GM21737 (cell line): ENCODE results near the gene TSEN34.
"Not testable (repeated sequence)": the region's sequence is repeated elsewhere in the genome, so short reads cannot be mapped to it uniquely, and the experiment has no call there.

Experiments used
- ATAC-seq: cut with Tn5 transposase; IDR thresholded peaks from one replicate; pipeline ENCODE4 v1.9.1; 2021; ENCODE audit warnings: mild to moderate bottlenecking, moderate library complexity; ENCODE audit not compliant: unreplicated experiment

Gene TSEN34

GRCh38 chr19:54183431-54183830 is 7.7 kb upstream of the TSEN34 start:
- no peak for ATAC-seq

- no peak for ATAC-seq
Measured at GRCh38 chr19:54186351-54186750, 4.8 kb upstream of the TSEN34 start.

GRCh38 chr19:54186934-54187381 is 4.2 kb upstream of the TSEN34 start:
- no peak for ATAC-seq

GRCh38 chr19:54188215-54188871 is 2.8 kb upstream of the TSEN34 start:
- ATAC-seq, result no peak

GRCh38 chr19:54189145-54189734 is 1.9 kb upstream of the TSEN34 start, which contains the start of gene MBOAT7:
MBOAT7 (minus strand) TSS chr19:54189580; CDS start chr19:54188508, 1,072 bp downstream.
- ATAC-seq, result peak; percentile 17

- peak; percentile 45 for ATAC-seq
Measured at GRCh38 chr19:54189735-54190502, 1.2 kb upstream of the TSEN34 start.

- peak; percentile 42 for ATAC-seq
Measured at GRCh38 chr19:54190503-54191010, 551 bp upstream of the TSEN34 start.

GRCh38 chr19:54191811-54192453 is 824 bp downstream of the TSEN34 start:
- no peak for ATAC-seq

GRCh38 chr19:54193011-54193410 is 1.9 kb downstream of the TSEN34 start:
- ATAC-seq, result no peak

GRCh38 chr19:54194463-54194862 is 3.4 kb downstream of the TSEN34 start:
- ATAC-seq, result not testable (repeated sequence)

GRCh38 chr19:54196536-54196935 is 5.4 kb downstream of the TSEN34 start:
- ATAC-seq, result no peak

GRCh38 chr19:54197121-54197520 is 6.0 kb downstream of the TSEN34 start:
- ATAC-seq, result no peak

- ATAC-seq, result no peak
Measured at GRCh38 chr19:54199401-54199800, 8.3 kb downstream of the TSEN34 start.

- ATAC-seq, result no peak
Measured at GRCh38 chr19:54201172-54201701, 10.1 kb downstream of the TSEN34 start.

- no peak for ATAC-seq
Measured at GRCh38 chr19:54201980-54202379, 10.9 kb downstream of the TSEN34 start.

GRCh38 chr19:54203151-54203611 is 12.1 kb downstream of the TSEN34 start:
- ATAC-seq, result no peak

- no peak for ATAC-seq
Measured at GRCh38 chr19:54204767-54205468, 13.8 kb downstream of the TSEN34 start.

- no peak for ATAC-seq
Measured at GRCh38 chr19:54206030-54206830, 15.1 kb downstream of the TSEN34 start.

GRCh38 chr19:54206831-54207177 is 15.7 kb downstream of the TSEN34 start:
- no peak for ATAC-seq
